Inferior parietal cortex (tissue), 1 donor: ENCODE measurements around the gene KCNG4.
"Not testable (repeated sequence)": the region's sequence is repeated elsewhere in the genome, so short reads cannot be mapped to it uniquely, and the experiment has no call there.

ENCODE experiments used
- DNase-seq: peaks from one replicate; pipeline ENCODE4 v3.0.0-alpha.2; 2016; ENCODE audit errors: extremely low spot score

Gene KCNG4

GRCh38 chr16:84207251-84207650, 32.6 kb downstream of the KCNG4 start:
- no peak for DNase-seq

GRCh38 chr16:84205976-84206691, 33.7 kb downstream of the KCNG4 start:
- no peak for DNase-seq

- DNase-seq, result not testable (repeated sequence)
Observed at GRCh38 chr16:84205123-84205522, 34.7 kb downstream of the KCNG4 start.

- not testable (repeated sequence) for DNase-seq
Observed at GRCh38 chr16:84204551-84204950, 35.3 kb downstream of the KCNG4 start.

- DNase-seq, result no peak
Observed at GRCh38 chr16:84199861-84200260, 40.0 kb downstream of the KCNG4 start.

GRCh38 chr16:84199097-84199496, 40.7 kb downstream of the KCNG4 start:
- DNase-seq, result no peak

- DNase-seq, result no peak
Observed at GRCh38 chr16:84198401-84198800, 41.4 kb downstream of the KCNG4 start.

GRCh38 chr16:84197466-84198128, 42.2 kb downstream of the KCNG4 start:
- no peak for DNase-seq

GRCh38 chr16:84196727-84197394, 43.0 kb downstream of the KCNG4 start:
- no peak for DNase-seq

- DNase-seq, result no peak
Observed at GRCh38 chr16:84196101-84196500, 43.7 kb downstream of the KCNG4 start.

- DNase-seq, result no peak
Observed at GRCh38 chr16:84195201-84196093, 44.4 kb downstream of the KCNG4 start.

GRCh38 chr16:84194470-84195200, 45.2 kb downstream of the KCNG4 start:
- DNase-seq, result no peak

GRCh38 chr16:84194018-84194417, 45.8 kb downstream of the KCNG4 start:
- DNase-seq, result no peak

GRCh38 chr16:84193480-84193879, 46.3 kb downstream of the KCNG4 start:
- DNase-seq, result no peak

GRCh38 chr16:84191466-84191865, 48.3 kb downstream of the KCNG4 start:
- no peak for DNase-seq

- DNase-seq, result no peak
Observed at GRCh38 chr16:84190731-84191388, 49.0 kb downstream of the KCNG4 start, which contains the start of gene ADAD2. TSS of gene ADAD2 (plus strand) at chr16:84191157. CDS start at chr16:84191231, 74 bp downstream.

- DNase-seq, result peak; percentile 97
Observed at GRCh38 chr16:84186685-84187437, 53.0 kb downstream of the KCNG4 start, which contains the start of gene TAF1C. TSS of gene TAF1C (minus strand) at chr16:84187057. CDS start at chr16:84184988, 2,069 bp downstream.

GRCh38 chr16:84184775-84185174, 55.0 kb downstream of the KCNG4 start:
- DNase-seq, result no peak

- DNase-seq, result no peak
Observed at GRCh38 chr16:84183911-84184591, 55.8 kb downstream of the KCNG4 start.
